ENCODE data around the gene DTWD2. TPM values are rescaled to one million over a fixed set of nuclear protein-coding genes. Genes with fewer than 3 reads are reported as not detected.

DTWD2 gene
- total RNA-seq, 1 donor from 2014 or later: 15.1 TPM

Small RNAs within 50 kb of the gene (small RNA-seq; reads per million reads assigned to genes)
- gene RNU6-373P (ENCODE audit: low replicate concordance): not detected

Other genes with a start within 250 kb of the DTWD2 start
- 80.6 TPM for gene DMXL1, start 82.5 kb upstream of the DTWD2 start, total RNA-seq